Panc1 (cell line): ENCODE measurements around the gene TTR. TPM values are rescaled to one million over a fixed set of nuclear protein-coding genes. Genes with fewer than 3 reads are reported as not detected.

Experiments used
- ATAC-seq: fragments of 200-7000 bp; cut with Tn5 transposase; 2 replicates; pipeline ENCODE4 v1.9.1; 2020; ENCODE audit warnings: mild to moderate bottlenecking, moderate library complexity
- BruUV-seq: library from RNA; stranded (reverse); fragments of 400-500 nt; replicated peaks from 2 replicates; lab custom pipeline; 2021; lab: Mats Ljungman, UMichigan
- CTCF ChIA-PET: fragments of 300-600 bp; sonication (Branson Sonifier 250); formaldehyde crosslinking; loops from one replicate; lab custom pipeline; 2022; ENCODE audit warnings: antibody characterized with exemption; lab: Charles Lee
- POLR2A ChIA-PET: fragments of 300-600 bp; sonication (Branson Sonifier 250); formaldehyde crosslinking; loops from one replicate; lab custom pipeline; 2022; ENCODE audit warnings: antibody characterized with exemption; lab: Charles Lee
- DNase-seq: peaks from one replicate; pipeline ENCODE4 v3.0.0-alpha.2; 2010; ENCODE audit warnings: low read depth, low spot score
- H3K27ac ChIP-seq: 2 replicates; pipeline ENCODE4 v1.5.1; 2011; ENCODE audit warnings: mild to moderate bottlenecking, low read length, inconsistent platforms
- H3K27me3 ChIP-seq: fragments of 200-500 bp; sonication (Bioruptor generic); 2 replicates; pipeline ENCODE4 v1.6.0; 2014; ENCODE audit warnings: low read length, inconsistent platforms; ENCODE audit not compliant: control insufficient read depth, insufficient read depth
- H3K36me3 ChIP-seq: fragments of 200-500 bp; sonication (Bioruptor generic); 2 replicates; pipeline ENCODE4 v1.5.1; 2014; ENCODE audit warnings: inconsistent platforms, mild to moderate bottlenecking, low read length, moderate library complexity; ENCODE audit not compliant: control insufficient read depth, insufficient read depth
- H3K4me1 ChIP-seq: 2 replicates; pipeline ENCODE4 v1.5.1; 2011; ENCODE audit warnings: inconsistent platforms, mild to moderate bottlenecking, low read length, moderate library complexity; ENCODE audit not compliant: control insufficient read depth, insufficient read depth
- H3K4me3 ChIP-seq, 2 experiments: 2 replicates each; pipeline ENCODE4 v1.5.1; 2011 to 2012; ENCODE audit warnings: low read depth in 2 of 2, low read length in 2 of 2, mild to moderate bottlenecking in 2 of 2, inconsistent platforms in 1 of 2, moderate library complexity in 1 of 2
- H3K9me3 ChIP-seq: fragments of 200-500 bp; sonication (Bioruptor generic); 2 replicates; pipeline ENCODE4 v1.5.1; 2014; ENCODE audit warnings: low read depth, mild to moderate bottlenecking, inconsistent platforms, low read length, moderate library complexity; ENCODE audit not compliant: control insufficient read depth, insufficient read depth
- POLR2AphosphoS5 ChIP-seq: IDR thresholded peaks from 2 replicates; pipeline ENCODE4 v1.6.1; 2012; ENCODE audit warnings: mild to moderate bottlenecking, low read depth, low read length, moderate library complexity
- REST ChIP-seq, 2 experiments: IDR thresholded peaks; 2 replicates each; pipeline ENCODE4 v1.6.1; 2011 to 2012; ENCODE audit warnings: low read depth in 2 of 2, control low read depth in 1 of 2, low read length in 1 of 2, mild to moderate bottlenecking in 1 of 2, moderate library complexity in 1 of 2; ENCODE audit not compliant: insufficient read depth in 1 of 2
- SIN3A ChIP-seq: IDR thresholded peaks from 2 replicates; pipeline ENCODE4 v1.6.1; 2012; ENCODE audit warnings: low read depth, mild to moderate bottlenecking, low read length, moderate library complexity, borderline replicate concordance; ENCODE audit not compliant: insufficient read depth
- TCF7L2 ChIP-seq: IDR thresholded peaks from 2 replicates; pipeline ENCODE4 v1.6.1; 2011; ENCODE audit warnings: mild to moderate bottlenecking, low read depth, low read length, inconsistent platforms
- in situ Hi-C: cut with HindIII; loops from 2 replicates; pipeline ENCODE4 v1.10.0; 2016; ENCODE audit warnings: low sequenced_read_pairs, low pct_unique_long_range_greater_than_20kb
- intact Hi-C: fragments of 100-400 bp; cut with micrococcal nuclease; formaldehyde crosslinking; loops from one replicate; pipeline ENCODE4 v1.10.0; 2022; ENCODE audit not compliant: unreplicated experiment
- total RNA-seq: library from RNA; stranded (reverse); gene quantifications from one replicate; pipeline ENCODE4 v1.2.1, GENCODE V29; 2021; ENCODE audit not compliant: unreplicated experiment
- TF ChIP-seq, protein P1 (sequence below): fragments of 450-650 bp; IDR thresholded peaks from 2 replicates; pipeline ENCODE4 v1.5.1; 2017; ENCODE audit warnings: mild to moderate bottlenecking

Gene TTR
- total RNA-seq, 1 experiment from 2014 or later: 1.0 TPM

- H3K36me3 ChIP-seq: no peaks in the 10 kb centered on the region
- no peak for DNase-seq
- H3K4me1 ChIP-seq: no peaks in the 10 kb centered on the region
- no peak for TF ChIP-seq SIN3A
- TF ChIP-seq, protein P1, sequence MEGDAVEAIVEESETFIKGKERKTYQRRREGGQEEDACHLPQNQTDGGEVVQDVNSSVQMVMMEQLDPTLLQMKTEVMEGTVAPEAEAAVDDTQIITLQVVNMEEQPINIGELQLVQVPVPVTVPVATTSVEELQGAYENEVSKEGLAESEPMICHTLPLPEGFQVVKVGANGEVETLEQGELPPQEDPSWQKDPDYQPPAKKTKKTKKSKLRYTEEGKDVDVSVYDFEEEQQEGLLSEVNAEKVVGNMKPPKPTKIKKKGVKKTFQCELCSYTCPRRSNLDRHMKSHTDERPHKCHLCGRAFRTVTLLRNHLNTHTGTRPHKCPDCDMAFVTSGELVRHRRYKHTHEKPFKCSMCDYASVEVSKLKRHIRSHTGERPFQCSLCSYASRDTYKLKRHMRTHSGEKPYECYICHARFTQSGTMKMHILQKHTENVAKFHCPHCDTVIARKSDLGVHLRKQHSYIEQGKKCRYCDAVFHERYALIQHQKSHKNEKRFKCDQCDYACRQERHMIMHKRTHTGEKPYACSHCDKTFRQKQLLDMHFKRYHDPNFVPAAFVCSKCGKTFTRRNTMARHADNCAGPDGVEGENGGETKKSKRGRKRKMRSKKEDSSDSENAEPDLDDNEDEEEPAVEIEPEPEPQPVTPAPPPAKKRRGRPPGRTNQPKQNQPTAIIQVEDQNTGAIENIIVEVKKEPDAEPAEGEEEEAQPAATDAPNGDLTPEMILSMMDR: no peak
- no peak for TF ChIP-seq POLR2AphosphoS5
- TF ChIP-seq REST (IDR thresholded peaks at IDR 0.05; ENCODE audit: insufficient read depth in 1 of 2, low read depth in 2 of 2, low read length in 1 of 2): no peak
- no peak for TF ChIP-seq TCF7L2
- POLR2A ChIA-PET: no interaction called here
- BruUV-seq: no TSS peak
- no peak overlapping the region for H3K4me3 ChIP-seq
- CTCF ChIA-PET: no interaction called here
- intact Hi-C loops (no loop called here), in situ Hi-C loops (no loop called here)
- H3K9me3 ChIP-seq: no peaks in the 10 kb centered on the region
- no peak overlapping the region for H3K27ac ChIP-seq
- no peaks in the 10 kb centered on the region; the same call in 1 of the 2 replicates for H3K27me3 ChIP-seq
- no peak for ATAC-seq
Measured at GRCh38 chr18:31587529-31587928, 4.1 kb upstream of the TTR start.

- in situ Hi-C loops: no loop called here
- no peak for DNase-seq
- H3K4me3 ChIP-seq: no peak overlapping the region
- intact Hi-C loops: no loop called here
- H3K9me3 ChIP-seq: no peaks in the 10 kb centered on the region
- CTCF ChIA-PET: no interaction called here
- no peaks in the 10 kb centered on the region for H3K36me3 ChIP-seq
- H3K27ac ChIP-seq: no peak overlapping the region
- H3K27me3 ChIP-seq: no peaks in the 10 kb centered on the region; the same call in 1 of the 2 replicates
- BruUV-seq: no TSS peak
- TF ChIP-seq SIN3A (no peak), REST (IDR thresholded peaks at IDR 0.05; ENCODE audit: insufficient read depth in 1 of 2, low read depth in 2 of 2, low read length in 1 of 2) (no peak), TCF7L2 (no peak), POLR2AphosphoS5 (no peak)
- TF ChIP-seq, protein P1: no peak
- POLR2A ChIA-PET: no interaction called here
- no peaks in the 10 kb centered on the region for H3K4me1 ChIP-seq
- no peak for ATAC-seq
Measured at GRCh38 chr18:31590570-31590969, 1.1 kb upstream of the TTR start.
